GM12878 (cell line): ENCODE results near the gene SMIM21. TPM values are rescaled to one million over a fixed set of nuclear protein-coding genes. Genes with fewer than 3 reads are reported as not detected.

Experiments
- ATAC-seq: fragments of 200-7000 bp; cut with Tn5 transposase; 3 replicates; pipeline ENCODE4 v1.9.1; 2020; ENCODE audit warnings: mild to moderate bottlenecking, moderate library complexity
- BruUV-seq: library from RNA; stranded (reverse); fragments of 400-500 nt; replicated peaks from 2 replicates; lab custom pipeline; 2021; lab: Mats Ljungman, UMichigan
- CTCF ChIA-PET: fragments of 300-600 bp; sonication (Branson Sonifier 250); formaldehyde crosslinking; extraction: SDS; loops from one replicate; lab custom pipeline; 2021; ENCODE audit warnings: inconsistent platforms; lab: Yijun Ruan, JAX
- POLR2A ChIA-PET: fragments of 350-600 bp; formaldehyde crosslinking; extraction: SDS; loops from one replicate; lab custom pipeline; 2021; ENCODE audit warnings: inconsistent platforms; lab: Charles Lee
- RAD21 ChIA-PET: fragments of 300-600 bp; sonication (Branson Sonifier 250); formaldehyde crosslinking; loops from one replicate; lab custom pipeline; 2023; ENCODE audit warnings: antibody characterized with exemption; ENCODE audit not compliant: unreplicated experiment; lab: Charles Lee
- SMC1A ChIA-PET: fragments of 300-600 bp; sonication (Branson Sonifier 250); formaldehyde crosslinking; loops from one replicate; lab custom pipeline; 2023; ENCODE audit not compliant: unreplicated experiment, uncharacterized antibody; lab: Charles Lee
- DNase-seq: peaks from one replicate; pipeline ENCODE4 v3.0.0-alpha.2; 2011; ENCODE audit warnings: low read depth, low spot score
- FAIRE-seq: peaks from 3 replicates; lab custom pipeline; 2011; peaks lifted over from hg19 to GRCh38; lab: Jason Lieb, UNC
- H2AFZ ChIP-seq: 2 replicates; pipeline ENCODE4 v1.6.0; 2011; ENCODE audit warnings: low read depth, low read length, control low read depth; ENCODE audit not compliant: control insufficient read depth
- H3K27ac ChIP-seq: 2 replicates; pipeline ENCODE4 v1.5.1; 2011; ENCODE audit warnings: control low read depth; ENCODE audit not compliant: control insufficient read depth, insufficient read depth
- H3K27me3 ChIP-seq, 2 experiments: replicated peaks in 1 of 2; 2 replicates each; pipeline versions ENCODE4 v1.6.0 to v1.6.1; 2011; ENCODE audit warnings: low read length in 1 of 2; ENCODE audit not compliant: control insufficient read depth in 2 of 2, insufficient read depth in 2 of 2
- H3K36me3 ChIP-seq, 2 experiments: 2 replicates each; pipeline ENCODE4 v1.5.1; 2011; ENCODE audit warnings: low read length in 1 of 2; ENCODE audit not compliant: control insufficient read depth in 2 of 2, insufficient read depth in 2 of 2
- H3K4me1 ChIP-seq: 2 replicates; pipeline ENCODE4 v1.6.1; 2011; ENCODE audit warnings: mild to moderate bottlenecking, low read length, moderate library complexity, mixed read lengths; ENCODE audit not compliant: control insufficient read depth, insufficient read depth
- H3K4me2 ChIP-seq: 2 replicates; pipeline ENCODE4 v1.6.0; 2011; ENCODE audit warnings: control low read depth; ENCODE audit not compliant: control insufficient read depth, insufficient read depth
- H3K4me3 ChIP-seq: fragments of 200-600 bp; sonication (generic); 2 replicates; pipeline ENCODE4 v1.5.1; 2016
- H3K79me2 ChIP-seq: 2 replicates; pipeline ENCODE4 v1.6.0; 2011; ENCODE audit warnings: low read length; ENCODE audit not compliant: control insufficient read depth, insufficient read depth
- H3K9ac ChIP-seq: 2 replicates; pipeline ENCODE4 v1.8.0; 2011; ENCODE audit warnings: low read length, control low read depth, mixed read lengths; ENCODE audit not compliant: control insufficient read depth, insufficient read depth
- H3K9me3 ChIP-seq: replicated peaks from 3 replicates; pipeline ENCODE4 v1.5.1; 2011; ENCODE audit warnings: mild to moderate bottlenecking, low read length; ENCODE audit not compliant: control insufficient read depth, insufficient read depth
- H4K20me1 ChIP-seq: 2 replicates; pipeline ENCODE4 v1.6.0; 2011; ENCODE audit not compliant: control insufficient read depth, insufficient read depth
- CBFB ChIP-seq: IDR thresholded peaks from 2 replicates; pipeline ENCODE4 v1.6.1; 2016; ENCODE audit warnings: antibody characterized with exemption, low read depth
- CEBPB ChIP-seq, 2 experiments: fragments of 150-350 bp in 1 of 2; IDR thresholded peaks; 2 replicates each; pipeline ENCODE4 v1.6.1; 2012 to 2014; ENCODE audit warnings: low read depth in 2 of 2, low read length in 2 of 2, borderline replicate concordance in 1 of 2, inconsistent platforms in 1 of 2
- FOXK2 ChIP-seq: fragments of 450-650 bp; IDR thresholded peaks from 2 replicates; pipeline ENCODE4 v1.6.1; 2017; ENCODE audit warnings: mild to moderate bottlenecking, moderate library complexity
- NFXL1 ChIP-seq: fragments of 450-650 bp; IDR thresholded peaks from 2 replicates; pipeline ENCODE4 v1.6.1; 2017; ENCODE audit warnings: antibody characterized with exemption, mild to moderate bottlenecking, borderline replicate concordance
- USF1 ChIP-seq: IDR thresholded peaks from 2 replicates; pipeline ENCODE4 v1.6.1; 2011; ENCODE audit warnings: borderline replicate concordance, low read depth, mild to moderate bottlenecking, moderate library complexity, mixed read lengths, low read length; ENCODE audit not compliant: insufficient read depth; ENCODE audit errors: extremely low read length
- WGBS: methylation state at CpG from one replicate; pipeline ENCODE4 v1.1.6; 2016; ENCODE audit warnings: low lambda C conversion rate; ENCODE audit not compliant: insufficient replicate concordance, insufficient coverage; ENCODE audit errors: missing lambda C conversion rate; 5-methylcytosine and 5-hydroxymethylcytosine counted together
- in situ Hi-C: fragments of 300-500 bp; cut with MboI; formaldehyde crosslinking; loops from 9 replicates; pipeline ENCODE4 v1.14.3; 2018; ENCODE audit warnings: mixed read lengths
- intact Hi-C: fragments of 100-400 bp; cut with micrococcal nuclease; formaldehyde crosslinking; loops from one replicate; pipeline ENCODE4 v1.14.2; 2022; ENCODE audit not compliant: unreplicated experiment
- polyA plus RNA-seq, 11 experiments: library from polyadenylated mRNA; depleted of rRNA in 4 of 11; unstranded in 6 of 11; stranded (reverse) in 5 of 11; fragments of >200 nt; fragmentation: Nextera tagmentation in 4 of 11; fragmentation: Illumina TruSeq in 1 of 11; extraction: Ambion mirVana in 4 of 11; extraction: Trizol in 1 of 11; gene quantifications; 1 replicate in 1 of 11; 2 replicates in 10 of 11; pipeline versions ENCODE4 v1.2.1 to v1.2.3, GENCODE V29; 2011 to 2016; ENCODE audit warnings: inconsistent platforms in 2 of 11, missing spikeins in 2 of 11, low read depth in 1 of 11
- total RNA-seq, 4 experiments: library from RNA; depleted of rRNA in 3 of 4; stranded (reverse); fragments of >200 nt in 3 of 4; fragmentation: Illumina TruSeq in 1 of 4; extraction: Trizol in 1 of 4; gene quantifications; 2 replicates each; pipeline versions ENCODE4 v1.2.1 to v1.2.3, GENCODE V29; 2013 to 2021

Gene SMIM21
- total and polyA plus RNA-seq, 10 of the 15 experiments (the other 5 are each of a cell fraction or from before 2014, with no cell fraction given): not detected

- in situ Hi-C loops: no loop called here
- Histone ChIP-seq H3K27ac (no peak overlapping the region), H3K4me1 (no peaks in the 10 kb centered on the region), H3K79me2 (no peaks in the 10 kb centered on the region), H3K27me3 (no peaks in the 10 kb centered on the region; a peak in 1 of 4 replicates), H3K9me3 (no peaks in the 10 kb centered on the region)
- WGBS: 52% methylated on average over 21 of the region's 21 CpGs
- DNase-seq (no peak), ATAC-seq (no peak)
- SMC1A ChIA-PET: no interaction called here
- TF ChIP-seq FOXK2 (no peak), CEBPB (IDR thresholded peaks at IDR 0.05; ENCODE audit: borderline replicate concordance in 1 of 2, low read depth in 2 of 2, low read length in 2 of 2) (no peak), USF1 (no peak), NFXL1 (no peak), CBFB (no peak)
- TF ChIP-seq, all 136 proteins: peak for 0
- CTCF ChIA-PET: no interaction called here
- Histone ChIP-seq H3K4me3 (no peak overlapping the region), H4K20me1 (no peaks in the 10 kb centered on the region), H3K9ac (no peak overlapping the region), H3K36me3 (no peaks in the 10 kb centered on the region), H2AFZ (no peak overlapping the region), H3K4me2 (no peak overlapping the region)
- BruUV-seq: no TSS peak
- intact Hi-C loops: no loop called here
- no peak for FAIRE-seq
- POLR2A ChIA-PET: no interaction called here
- RAD21 ChIA-PET: no interaction called here
Measured at GRCh38 chr18:75407468-75408437, 19.8 kb downstream of the SMIM21 start.
